Urinary bladder (tissue), 4 donors: Measurements from ENCODE around the gene DCAF8L1. TPM values are rescaled to one million over a fixed set of nuclear protein-coding genes. Genes with fewer than 3 reads are reported as not detected.
"Not testable (repeated sequence)": the region's sequence is repeated elsewhere in the genome, so short reads cannot be mapped to it uniquely, and the experiment has no call there.

Experiments used
- DNase-seq: peaks from one replicate; pipeline ENCODE4 v3.0.0-alpha.2; 2015; ENCODE audit errors: extremely low spot score
- H3K27ac ChIP-seq: one replicate; pipeline ENCODE4 v1.5.1; 2013; ENCODE audit warnings: low read depth, mild to moderate bottlenecking, moderate library complexity
- H3K36me3 ChIP-seq: one replicate; pipeline ENCODE4 v1.6.1; 2013; ENCODE audit warnings: mild to moderate bottlenecking, moderate library complexity; ENCODE audit not compliant: insufficient read depth
- H3K4me1 ChIP-seq: one replicate; pipeline ENCODE4 v1.6.1; 2013; ENCODE audit warnings: mild to moderate bottlenecking, moderate library complexity; ENCODE audit not compliant: insufficient read depth
- H3K4me3 ChIP-seq: one replicate; pipeline ENCODE4 v1.5.1; 2013; ENCODE audit warnings: low read depth, low read length
- whole genome bisulfite sequencing: extraction: QIAGEN DNeasy Blood & Tissue Kit; methylation state at CpG from one replicate; pipeline ENCODE4 v1.1.7; 2013; 5-methylcytosine and 5-hydroxymethylcytosine counted together
- polyA plus RNA-seq: library from polyadenylated mRNA; stranded (reverse); fragments of 200-250 nt; gene quantifications from one replicate; pipeline ENCODE4 v1.2.3, GENCODE V29; 2013
- total RNA-seq: library from RNA; depleted of rRNA; stranded (reverse); fragments of >200 nt; gene quantifications from one replicate; pipeline ENCODE4 v1.2.3, GENCODE V29; 2014
- donor health status: healthy with polysubstance abuse.
- donor health status: healthy.

DCAF8L1 gene
- total and polyA plus RNA-seq, 2 donors, result not detected

GRCh38 chrX:27966955-27967354, 14.3 kb downstream of the DCAF8L1 start:
- H3K4me3 ChIP-seq, result no peak overlapping the region
- DNase-seq, result no peak
- H3K27ac ChIP-seq, result no peak overlapping the region
- H3K36me3 ChIP-seq, result no peaks in the 10 kb centered on the region
- no peaks in the 10 kb centered on the region for H3K4me1 ChIP-seq
- WGBS, result 24% methylated on average over 1 of the region's 1 CpG

DNA sequence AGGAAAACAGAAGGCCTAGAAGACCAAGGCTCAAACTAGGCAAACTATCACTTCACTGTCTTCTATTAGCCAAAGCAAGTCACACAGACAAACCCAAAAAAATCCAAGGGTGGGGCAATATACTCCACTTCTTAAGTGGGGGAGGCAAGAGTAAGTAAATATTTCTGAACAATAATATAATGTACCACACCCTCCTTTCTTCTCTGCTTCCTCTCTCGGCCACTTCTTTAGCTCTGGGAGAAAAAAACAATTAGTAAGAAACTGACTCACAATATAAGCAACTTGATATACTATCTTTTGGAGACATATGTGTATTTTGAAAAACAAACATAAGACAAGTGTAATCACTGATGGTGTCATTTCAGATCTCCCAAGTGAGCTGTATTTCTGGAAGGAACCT, 14.8 kb downstream of the DCAF8L1 start:
- H3K36me3 ChIP-seq, result no peaks in the 10 kb centered on the region
- H3K4me3 ChIP-seq, result no peak overlapping the region
- H3K4me1 ChIP-seq, result no peaks in the 10 kb centered on the region
- no peak overlapping the region for H3K27ac ChIP-seq
- 52% methylated on average over 1 of the region's 1 CpG for WGBS
- no peak for DNase-seq

GRCh38 chrX:27965348-27965747, 15.9 kb downstream of the DCAF8L1 start:
- WGBS, result 93% methylated on average over 5 of the region's 5 CpGs
- DNase-seq, H3K4me1 ChIP-seq, H3K4me3 ChIP-seq, H3K36me3 ChIP-seq, H3K27ac ChIP-seq: not testable (repeated sequence)

GRCh38 chrX:27964432-27964831, 16.8 kb downstream of the DCAF8L1 start:
- Histone ChIP-seq H3K36me3 (no peaks in the 10 kb centered on the region), H3K27ac (no peak overlapping the region), H3K4me3 (no peak overlapping the region), H3K4me1 (no peaks in the 10 kb centered on the region)
- 74% methylated on average over 1 of the region's 1 CpG for WGBS
- no peak for DNase-seq

DNA sequence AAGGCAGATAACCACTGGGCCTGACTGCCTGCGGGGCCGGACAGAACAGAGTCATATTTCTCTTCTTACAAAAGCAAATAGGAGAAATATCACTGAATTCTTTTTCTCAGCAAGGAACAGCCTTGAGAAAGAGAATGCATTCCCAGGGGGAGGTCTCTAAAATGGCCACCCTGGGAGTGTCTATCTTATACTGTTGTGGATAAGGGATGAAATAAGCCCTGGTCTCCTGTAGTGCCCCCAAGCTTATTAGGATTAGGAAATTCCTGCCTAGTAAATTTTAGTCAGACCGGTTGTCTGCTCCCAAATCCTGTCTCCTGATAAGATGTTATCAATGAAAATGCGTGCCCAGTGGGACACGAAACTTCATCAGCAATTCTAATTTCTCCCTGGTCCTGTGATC, 20.8 kb downstream of the DCAF8L1 start:
- H3K4me3 ChIP-seq, H3K36me3 ChIP-seq, H3K27ac ChIP-seq, H3K4me1 ChIP-seq, DNase-seq: not testable (repeated sequence)
- 92% methylated on average over 5 of the region's 5 CpGs for WGBS

GRCh38 chrX:27953171-27953570, 28.1 kb downstream of the DCAF8L1 start:
- Histone ChIP-seq H3K4me3 (no peak overlapping the region), H3K4me1 (no peaks in the 10 kb centered on the region), H3K36me3 (no peaks in the 10 kb centered on the region), H3K27ac (no peak overlapping the region)
- WGBS, result 78% methylated on average over 1 of the region's 1 CpG
- DNase-seq, result no peak

DNA sequence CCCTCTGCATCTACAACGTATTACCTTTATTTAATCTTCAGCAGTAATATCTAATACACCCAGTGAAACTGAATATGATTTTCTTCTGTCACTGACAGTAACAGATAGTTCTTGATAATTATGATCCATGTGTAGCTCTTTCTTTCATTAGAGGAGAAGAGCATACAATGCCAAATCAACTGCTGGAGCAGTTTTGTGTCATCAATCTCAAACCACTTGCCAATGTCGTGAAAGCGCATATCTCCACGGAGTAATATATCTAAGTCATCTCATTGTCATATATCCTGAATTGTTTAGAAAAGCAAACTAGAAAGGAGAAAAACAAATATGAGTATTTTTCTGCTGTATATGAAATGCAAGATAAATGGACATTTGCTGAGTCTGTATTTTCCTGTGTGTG, 47.9 kb downstream of the DCAF8L1 start:
- 72% methylated on average over 4 of the region's 4 CpGs for WGBS
- H3K4me1 ChIP-seq, result no peaks in the 10 kb centered on the region

More for the DNA sequence above, 47.9 kb downstream of the DCAF8L1 start:
- Histone ChIP-seq H3K27ac (no peak overlapping the region), H3K4me3 (no peak overlapping the region), H3K36me3 (no peaks in the 10 kb centered on the region)
- DNase-seq, result no peak

Other genes with a start within 250 kb of the DCAF8L1 start
- gene MAGEB10, start 173.5 kb downstream of the DCAF8L1 start, total RNA-seq, result not detected
- gene MAGEB10, start 173.5 kb downstream of the DCAF8L1 start, polyA plus RNA-seq, result not detected